ENCODE results near the gene IFITM10.

GRCh38 chr11:1746511-1746931 is 3.9 kb downstream of the IFITM10 start:
- TF ChIP-seq CTCF (IDR thresholded peaks at IDR 0.05): no peak
- TF ChIP-seq REST (IDR thresholded peaks at IDR 0.05; ENCODE audit: insufficient read depth in 1 of 2, low read depth in 2 of 2, low read length in 1 of 2): no peak

Data from Panc1 (cell line).